GM19328 (cell line): ENCODE measurements around the gene VPS37D.
A peak's percentile ranks its signal among the peaks of the same experiment; 100 is the strongest.

ENCODE experiments used
- ATAC-seq: cut with Tn5 transposase; IDR thresholded peaks from one replicate; pipeline ENCODE4 v1.9.1; 2021; ENCODE audit warnings: mild to moderate bottlenecking, moderate library complexity; ENCODE audit not compliant: unreplicated experiment

VPS37D gene

GRCh38 chr7:73678862-73679261, 11.2 kb downstream of the VPS37D start:
- no peak for ATAC-seq

- no peak for ATAC-seq
Observed at GRCh38 chr7:73679709-73680108, 12.1 kb downstream of the VPS37D start.

GRCh38 chr7:73680501-73680900, 12.9 kb downstream of the VPS37D start:
- ATAC-seq: no peak

GRCh38 chr7:73681031-73681430, 13.4 kb downstream of the VPS37D start:
- ATAC-seq: no peak

GRCh38 chr7:73682745-73683055, 15.1 kb downstream of the VPS37D start:
- ATAC-seq: peak; percentile 5

DNA sequence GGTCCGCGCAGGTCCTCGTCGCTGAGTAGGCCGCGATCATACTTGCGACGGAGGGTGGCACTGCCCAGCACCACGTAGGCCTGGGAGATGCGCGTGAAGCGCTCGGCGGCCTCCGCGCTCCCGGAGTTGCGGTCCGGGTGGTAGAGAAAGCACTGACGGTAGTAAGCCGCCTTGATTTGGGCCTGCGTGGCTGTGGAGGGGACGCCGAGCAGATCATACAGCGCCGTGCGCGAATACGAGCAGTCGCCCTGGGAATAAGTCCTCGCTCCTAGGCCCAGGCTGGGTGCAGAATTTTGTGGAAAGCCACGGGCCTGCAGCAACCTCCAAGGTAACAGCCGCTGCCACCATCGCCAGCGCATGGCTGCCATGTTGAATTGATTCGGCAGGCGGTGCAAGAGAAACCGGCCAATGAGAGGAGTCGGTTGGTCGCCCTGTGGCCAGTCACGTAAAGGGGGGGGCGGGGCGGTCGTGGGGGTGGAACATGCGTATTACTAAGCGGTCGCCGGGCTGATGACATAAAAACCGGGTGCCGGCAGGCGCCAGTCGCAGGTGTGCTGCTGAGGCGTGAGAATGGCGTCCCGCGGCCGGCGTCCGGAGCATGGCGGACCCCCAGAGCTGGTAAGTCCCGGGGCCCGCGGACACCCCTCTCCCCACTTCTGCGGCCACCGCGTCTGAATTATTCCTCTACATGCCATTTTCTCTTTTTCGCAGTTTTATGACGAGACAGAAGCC, 15.6 kb downstream of the VPS37D start, which contains the start of the genes BUD23 and DNAJC30:
Gene BUD23, plus strand, starts transcription at position 542 of the 732 bp plus-strand sequence. Its CDS starts 29 bp downstream, at position 571.
Gene DNAJC30, minus strand, starts transcription at position 398 of the 732 bp plus-strand sequence. Its CDS starts 30 bp downstream, at position 368.
- ATAC-seq: peak; percentile 87

- peak; percentile 3 for ATAC-seq
Observed at GRCh38 chr7:73683788-73684693, 16.4 kb downstream of the VPS37D start.

- ATAC-seq: no peak
Observed at GRCh38 chr7:73685311-73685710, 17.7 kb downstream of the VPS37D start.

- no peak for ATAC-seq
Observed at GRCh38 chr7:73688288-73688687, 20.7 kb downstream of the VPS37D start.

- no peak for ATAC-seq
Observed at GRCh38 chr7:73690646-73691045, 23.0 kb downstream of the VPS37D start.

DNA sequence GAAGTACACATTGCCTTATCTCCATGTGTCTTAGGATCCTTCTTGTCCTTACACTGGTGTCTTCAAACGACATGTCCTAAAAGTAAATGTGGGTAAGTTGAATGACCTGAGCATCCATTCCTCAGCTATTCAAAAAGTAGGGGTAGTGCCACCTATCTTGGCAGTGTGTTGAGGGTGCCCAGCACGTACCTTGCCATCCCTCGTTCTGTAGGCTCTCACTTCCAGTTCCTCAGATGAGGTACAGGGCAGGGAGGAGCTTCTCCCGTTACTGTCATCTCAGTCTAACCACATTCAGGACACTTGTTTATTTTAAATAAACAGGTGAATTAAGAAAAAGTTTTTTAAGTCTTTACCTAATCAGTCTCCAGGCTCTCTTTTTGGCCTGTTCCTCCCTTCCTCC, 28.7 kb downstream of the VPS37D start:
- ATAC-seq: no peak

- no peak for ATAC-seq
Observed at GRCh38 chr7:73698410-73698809, 30.8 kb downstream of the VPS37D start.

- ATAC-seq: no peak
Observed at GRCh38 chr7:73699370-73700068, 31.9 kb downstream of the VPS37D start.

DNA sequence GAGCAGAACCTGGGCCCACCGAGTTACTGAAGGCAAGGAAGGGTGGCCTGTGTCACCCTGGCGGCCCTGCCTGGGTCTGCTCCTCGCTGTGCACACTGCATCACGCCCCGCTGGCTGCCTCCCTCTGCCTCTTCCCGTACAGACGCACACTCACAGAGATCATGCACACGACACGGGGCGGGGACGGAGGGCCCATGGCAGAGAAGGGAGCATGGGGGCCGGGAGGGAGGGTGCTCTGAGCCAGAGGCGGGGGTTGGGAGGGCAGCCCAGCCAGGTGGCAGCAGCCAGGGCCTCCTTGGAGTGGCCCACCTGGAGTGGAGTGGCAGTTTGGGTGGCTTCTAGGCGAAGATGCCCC, 32.4 kb downstream of the VPS37D start:
- no peak for ATAC-seq

DNA sequence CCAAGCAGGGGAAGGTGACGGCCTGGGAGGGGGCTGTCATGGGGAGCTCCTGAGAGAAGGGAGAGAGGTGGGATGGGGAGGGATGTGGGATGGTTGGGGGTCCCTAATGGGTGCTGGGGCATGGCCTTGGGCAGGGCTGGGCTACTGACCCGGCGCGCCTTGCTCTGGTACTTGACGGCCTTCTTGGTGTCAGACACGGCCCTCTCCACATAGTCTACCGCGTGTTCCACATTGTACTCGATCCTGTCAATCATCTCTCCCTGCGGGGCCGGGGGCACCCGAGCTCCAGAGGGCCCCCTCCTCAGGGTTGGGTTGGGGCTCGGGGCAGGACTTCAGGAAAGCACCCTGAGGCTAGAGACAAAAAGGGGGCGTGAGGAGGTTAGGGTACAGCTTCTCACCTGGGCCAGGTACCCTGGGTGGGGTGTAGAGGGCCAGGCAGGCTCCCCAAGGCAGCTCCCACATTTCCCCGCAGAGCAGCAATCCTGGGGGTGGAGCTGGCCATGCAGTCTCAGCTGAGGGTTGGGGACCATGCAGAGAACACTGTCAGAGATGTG, 33.0 kb downstream of the VPS37D start:
- no peak for ATAC-seq

DNA sequence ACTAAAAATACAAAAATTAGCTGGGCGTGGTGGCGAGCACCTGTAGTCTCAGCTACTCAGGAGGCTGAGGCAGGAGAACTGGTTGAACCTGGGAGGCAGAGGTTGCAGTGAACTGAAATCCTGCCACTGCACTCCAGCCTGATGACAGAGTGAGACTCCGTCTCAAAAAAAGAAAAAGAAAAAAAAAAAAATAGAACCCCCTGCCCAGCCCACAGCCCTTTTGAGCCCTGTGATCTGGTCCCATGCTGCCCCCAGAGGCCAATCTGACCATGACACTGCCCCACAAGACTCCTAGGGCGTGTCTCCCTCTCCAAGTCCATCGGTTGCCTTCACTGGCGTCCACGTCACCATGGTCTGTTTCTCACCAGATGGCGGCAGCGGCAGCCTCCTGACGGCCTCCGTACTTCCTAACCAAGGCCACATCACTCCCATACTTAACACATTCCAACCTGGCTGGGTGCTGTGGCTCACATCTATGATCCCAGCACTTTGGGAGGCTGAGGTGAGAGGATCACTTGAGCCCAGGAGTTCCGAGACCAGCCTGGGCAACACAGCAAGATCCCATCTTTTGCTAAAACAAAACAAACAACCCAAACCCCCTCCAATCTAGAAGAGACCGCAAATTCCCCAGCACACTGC, 33.8 kb downstream of the VPS37D start:
- no peak for ATAC-seq

DNA sequence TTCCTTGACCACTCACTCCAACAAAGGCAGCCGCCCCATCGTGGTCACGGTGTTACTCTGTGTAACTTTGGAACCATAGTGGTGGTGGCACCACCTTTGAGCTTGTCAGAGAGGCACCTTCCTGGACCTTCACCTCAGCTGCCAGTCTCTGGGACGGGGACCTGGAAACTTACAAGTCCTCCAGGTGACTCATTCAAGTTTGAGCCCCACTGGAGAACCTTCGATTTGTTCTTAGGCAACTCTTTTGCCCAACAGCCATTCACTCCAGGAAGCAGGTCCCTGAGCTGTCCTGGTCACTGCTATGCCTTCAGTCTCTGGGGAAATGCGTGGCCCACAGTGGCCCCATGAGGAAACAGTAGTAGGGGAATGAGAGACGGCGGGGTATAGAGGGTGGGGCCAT, 34.6 kb downstream of the VPS37D start:
- ATAC-seq: no peak

- ATAC-seq: no peak
Observed at GRCh38 chr7:73702665-73703064, 35.0 kb downstream of the VPS37D start.

DNA sequence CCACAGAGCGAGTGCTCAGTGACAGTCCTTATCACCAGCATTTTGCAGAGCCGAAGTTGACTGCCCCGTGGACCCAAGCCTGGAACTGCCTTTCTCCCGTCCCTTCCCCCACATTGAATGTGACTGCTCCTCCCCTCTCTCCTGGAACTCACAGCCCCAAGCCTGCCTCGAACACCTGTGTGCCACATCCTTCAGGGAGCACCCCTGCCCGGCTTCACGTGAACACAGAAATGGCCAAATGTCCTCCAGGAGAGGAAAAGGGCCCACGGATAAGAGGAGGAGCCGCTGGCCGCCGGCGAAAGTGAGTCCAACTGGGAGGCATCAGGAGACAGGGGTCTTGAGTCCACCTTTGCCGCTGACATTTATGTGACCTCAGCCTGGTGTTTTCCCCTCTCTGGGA, 35.6 kb downstream of the VPS37D start:
- no peak for ATAC-seq

- ATAC-seq: no peak
Observed at GRCh38 chr7:73703757-73704639, 36.4 kb downstream of the VPS37D start.
